CD4-positive, alpha-beta T cell (primary cell): Measurements from ENCODE around the gene TTLL11. TPM values are rescaled to one million over a fixed set of nuclear protein-coding genes. Genes with fewer than 3 reads are reported as not detected.

ENCODE experiments used
- ATAC-seq: fragments of 200-7000 bp; cut with Tn5 transposase; one replicate; pipeline ENCODE4 v1.10.0; 2022; ENCODE audit warnings: mild to moderate bottlenecking; ENCODE audit not compliant: poor library complexity
- CTCF ChIA-PET: fragments of 350-600 bp; sonication (Branson Sonifier 250); formaldehyde crosslinking; loops from one replicate; lab custom pipeline; 2021; ENCODE audit warnings: antibody characterized with exemption, inconsistent platforms; lab: Charles Lee
- POLR2A ChIA-PET: fragments of 350-600 bp; sonication (Branson Sonifier 250); formaldehyde crosslinking; loops from one replicate; lab custom pipeline; 2021; ENCODE audit warnings: antibody characterized with exemption, inconsistent platforms; lab: Charles Lee
- DNase-seq, 14 experiments: peaks; one replicate each; pipeline ENCODE4 v3.0.0-alpha.2; 2013 to 2020; ENCODE audit warnings: mixed read lengths in 2 of 14
- H3K27ac ChIP-seq, 2 donors: one replicate each; pipeline versions ENCODE4 v1.5.1 to v1.7.0; 2013; ENCODE audit warnings: low read length in 2 of 2, low read depth in 1 of 2, mild to moderate bottlenecking in 1 of 2
- H3K27me3 ChIP-seq, 2 experiments: 1 replicate in 1 of 2; 2 replicates in 1 of 2; pipeline versions ENCODE4 v1.6.1 to v1.7.0; 2013; ENCODE audit warnings: low read length in 2 of 2, control low read depth in 1 of 2, mild to moderate bottlenecking in 1 of 2, moderate library complexity in 1 of 2; ENCODE audit not compliant: insufficient read depth in 2 of 2, control insufficient read depth in 1 of 2
- H3K36me3 ChIP-seq: one replicate; pipeline ENCODE4 v1.6.1; 2013; ENCODE audit warnings: low read length, control low read depth; ENCODE audit not compliant: insufficient read depth
- H3K4me1 ChIP-seq: one replicate; pipeline ENCODE4 v1.6.1; 2013; ENCODE audit warnings: low read length, control low read depth; ENCODE audit not compliant: insufficient read depth
- H3K4me3 ChIP-seq: one replicate; pipeline ENCODE4 v1.5.1; 2013; ENCODE audit warnings: mild to moderate bottlenecking, low read length, moderate library complexity
- H3K9me3 ChIP-seq, 2 experiments: 1 replicate in 1 of 2; 2 replicates in 1 of 2; pipeline versions ENCODE4 v1.6.1 to v1.7.0; 2013; ENCODE audit warnings: low read length in 2 of 2, mild to moderate bottlenecking in 2 of 2, control low read depth in 1 of 2, moderate library complexity in 1 of 2; ENCODE audit not compliant: control insufficient read depth in 1 of 2, insufficient read depth in 1 of 2
- H3K27ac Mint-ChIP-seq: one replicate; pipeline ENCODE4 v1.8.0; 2020; ENCODE audit warnings: mixed read lengths
- H3K27me3 Mint-ChIP-seq: one replicate; pipeline ENCODE4 v1.8.0; 2021; ENCODE audit warnings: mixed read lengths
- H3K36me3 Mint-ChIP-seq: one replicate; pipeline ENCODE4 v1.8.0; 2021; ENCODE audit warnings: low read depth, mixed read lengths
- H3K4me1 Mint-ChIP-seq: one replicate; pipeline ENCODE4 v1.8.0; 2021; ENCODE audit warnings: low read depth, mixed read lengths
- H3K4me3 Mint-ChIP-seq: one replicate; pipeline ENCODE4 v1.8.0; 2020; ENCODE audit warnings: mild to moderate bottlenecking, mixed read lengths
- H3K9me3 Mint-ChIP-seq: one replicate; pipeline ENCODE4 v1.8.0; 2020; ENCODE audit warnings: mixed read lengths
- CTCF ChIP-seq: fragments of 200-600 bp; IDR thresholded peaks from one replicate; pipeline ENCODE4 v1.8.0; 2022; ENCODE audit warnings: antibody characterized with exemption, mild to moderate bottlenecking
- intact Hi-C, 2 experiments: fragments of 100-400 bp; cut with DNase I in 1 of 2; cut with micrococcal nuclease in 1 of 2; formaldehyde crosslinking; loops; one replicate each; pipeline versions ENCODE4 v1.15.1 to v1.9.0; 2023 to 2025; cut with DNase I, micrococcal nuclease
- total RNA-seq, 174 experiments: library from RNA in 2 of 174; stranded (reverse) in 2 of 174; gene quantifications; one replicate each; pipeline ENCODE4 v1.2.3 and lab custom pipeline; 2021 to 2026

The TTLL11 gene
- total RNA-seq, 2 experiments from 2014 or later = 1.6 to 2.3 TPM

- Mint-ChIP-seq H3K36me3 (peaks cover 76% of the 10 kb centered on the region), H3K27me3 (no peaks in the 10 kb centered on the region), H3K27ac (no peak overlapping the region), H3K4me1 (no peaks in the 10 kb centered on the region), H3K9me3 (peaks cover 13% of the 10 kb centered on the region), H3K4me3 (no peak overlapping the region)
- no peaks in the 10 kb centered on the region for H3K27me3 ChIP-seq
- ATAC-seq = no peak
- no peaks in the 10 kb centered on the region for H3K4me1 ChIP-seq
- CTCF ChIA-PET = no interaction called here
- no peak for TF ChIP-seq CTCF
- H3K4me3 ChIP-seq = no peak overlapping the region
- H3K36me3 ChIP-seq = no peaks in the 10 kb centered on the region
- no peak overlapping the region for H3K27ac ChIP-seq
- POLR2A ChIA-PET = no interaction called here
- DNase-seq = no peak
- intact Hi-C loops = no loop called here
- no peaks in the 10 kb centered on the region for H3K9me3 ChIP-seq
Observed at GRCh38 chr9:122028089-122028488, 65.0 kb downstream of the TTLL11 start.

DNA sequence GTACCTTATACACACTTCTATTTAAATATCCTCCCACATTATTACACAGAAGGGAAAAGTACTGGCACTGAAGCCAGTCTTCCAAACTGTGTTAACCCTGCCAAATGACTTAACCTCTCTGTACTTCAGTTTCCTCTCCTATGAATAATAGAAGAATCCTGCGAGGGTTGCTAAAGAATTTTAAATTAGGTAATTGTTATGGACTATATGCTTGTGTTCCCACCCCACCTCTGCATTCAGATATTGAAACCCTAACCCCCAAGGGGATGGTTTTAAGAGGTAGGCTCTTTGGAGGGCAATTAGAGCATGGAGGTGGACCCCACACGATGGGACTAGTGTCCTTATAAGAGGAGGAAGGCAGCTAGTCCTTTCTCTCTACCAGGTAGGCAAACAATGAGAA is 72.7 kb downstream of the TTLL11 start:
- intact Hi-C loops = no loop called here
- POLR2A ChIA-PET = no interaction called here
- DNase-seq = no peak

GRCh38 chr9:122016744-122017143 is 76.4 kb downstream of the TTLL11 start:
- no peak overlapping the region for H3K4me3 Mint-ChIP-seq
- ChIA-PET CTCF (no interaction called here), POLR2A (no interaction called here)
- H3K9me3 Mint-ChIP-seq = no peaks in the 10 kb centered on the region
- no peak overlapping the region for H3K27ac Mint-ChIP-seq
- ATAC-seq (no peak), DNase-seq (no peak)
- H3K4me1 Mint-ChIP-seq = no peaks in the 10 kb centered on the region
- H3K36me3 Mint-ChIP-seq = peaks cover 6% of the 10 kb centered on the region
- no peak for TF ChIP-seq CTCF
- intact Hi-C loops = no loop called here
- Histone ChIP-seq H3K27me3 (no peaks in the 10 kb centered on the region), H3K4me3 (no peak overlapping the region), H3K36me3 (no peaks in the 10 kb centered on the region), H3K9me3 (no peaks in the 10 kb centered on the region), H3K27ac (no peak overlapping the region), H3K4me1 (no peaks in the 10 kb centered on the region)
- H3K27me3 Mint-ChIP-seq = no peaks in the 10 kb centered on the region

More for the DNA sequence above, 72.7 kb downstream of the TTLL11 start:
- peaks cover 24% of the 10 kb centered on the region for H3K36me3 Mint-ChIP-seq
- H3K9me3 Mint-ChIP-seq = peaks cover 9% of the 10 kb centered on the region
- Histone ChIP-seq H3K27me3 (no peaks in the 10 kb centered on the region), H3K27ac (no peak overlapping the region), H3K9me3 (no peaks in the 10 kb centered on the region), H3K36me3 (no peaks in the 10 kb centered on the region), H3K4me1 (no peaks in the 10 kb centered on the region), H3K4me3 (no peak overlapping the region)
- CTCF ChIA-PET = no interaction called here
- no peak for ATAC-seq
- no peak overlapping the region for H3K27ac Mint-ChIP-seq
- TF ChIP-seq CTCF = no peak
- no peaks in the 10 kb centered on the region for H3K4me1 Mint-ChIP-seq
- no peak overlapping the region for H3K4me3 Mint-ChIP-seq
- H3K27me3 Mint-ChIP-seq = no peaks in the 10 kb centered on the region
